HL-60 (cell line): ENCODE measurements around the gene TMUB1.

ENCODE experiments used
- GABPA ChIP-seq: IDR thresholded peaks from 2 replicates; pipeline ENCODE4 v1.6.1; 2012; ENCODE audit warnings: low read depth
- POLR2AphosphoS5 ChIP-seq: IDR thresholded peaks from 2 replicates; pipeline ENCODE4 v1.6.1; 2012; ENCODE audit warnings: low read depth
- TF ChIP-seq, protein P1 (sequence below): IDR thresholded peaks from one replicate; pipeline ENCODE4 v1.5.1; 2011; ENCODE audit warnings: low read length, control low read depth, inconsistent platforms; ENCODE audit not compliant: insufficient read depth

DNA sequence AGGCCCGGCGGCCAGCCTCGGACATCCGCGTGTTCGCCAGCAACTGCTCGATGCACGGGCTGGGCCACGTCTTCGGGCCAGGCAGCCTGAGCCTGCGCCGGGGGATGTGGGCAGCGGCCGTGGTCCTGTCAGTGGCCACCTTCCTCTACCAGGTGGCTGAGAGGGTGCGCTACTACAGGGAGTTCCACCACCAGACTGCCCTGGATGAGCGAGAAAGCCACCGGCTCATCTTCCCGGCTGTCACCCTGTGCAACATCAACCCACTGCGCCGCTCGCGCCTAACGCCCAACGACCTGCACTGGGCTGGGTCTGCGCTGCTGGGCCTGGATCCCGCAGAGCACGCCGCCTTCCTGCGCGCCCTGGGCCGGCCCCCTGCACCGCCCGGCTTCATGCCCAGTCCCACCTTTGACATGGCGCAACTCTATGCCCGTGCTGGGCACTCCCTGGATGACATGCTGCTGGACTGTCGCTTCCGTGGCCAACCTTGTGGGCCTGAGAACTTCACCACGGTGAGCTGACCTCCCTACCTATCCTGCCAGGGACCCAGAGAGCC, 34.3 kb downstream of the TMUB1 start:
- TF ChIP-seq POLR2AphosphoS5, result no peak
- TF ChIP-seq, protein P1, sequence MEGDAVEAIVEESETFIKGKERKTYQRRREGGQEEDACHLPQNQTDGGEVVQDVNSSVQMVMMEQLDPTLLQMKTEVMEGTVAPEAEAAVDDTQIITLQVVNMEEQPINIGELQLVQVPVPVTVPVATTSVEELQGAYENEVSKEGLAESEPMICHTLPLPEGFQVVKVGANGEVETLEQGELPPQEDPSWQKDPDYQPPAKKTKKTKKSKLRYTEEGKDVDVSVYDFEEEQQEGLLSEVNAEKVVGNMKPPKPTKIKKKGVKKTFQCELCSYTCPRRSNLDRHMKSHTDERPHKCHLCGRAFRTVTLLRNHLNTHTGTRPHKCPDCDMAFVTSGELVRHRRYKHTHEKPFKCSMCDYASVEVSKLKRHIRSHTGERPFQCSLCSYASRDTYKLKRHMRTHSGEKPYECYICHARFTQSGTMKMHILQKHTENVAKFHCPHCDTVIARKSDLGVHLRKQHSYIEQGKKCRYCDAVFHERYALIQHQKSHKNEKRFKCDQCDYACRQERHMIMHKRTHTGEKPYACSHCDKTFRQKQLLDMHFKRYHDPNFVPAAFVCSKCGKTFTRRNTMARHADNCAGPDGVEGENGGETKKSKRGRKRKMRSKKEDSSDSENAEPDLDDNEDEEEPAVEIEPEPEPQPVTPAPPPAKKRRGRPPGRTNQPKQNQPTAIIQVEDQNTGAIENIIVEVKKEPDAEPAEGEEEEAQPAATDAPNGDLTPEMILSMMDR, result no peak
- no peak for TF ChIP-seq GABPA
